Activated naive CD8-positive, alpha-beta T cell treated with anti-CD3 and anti-CD28 coated beads, Interleukin-2, amount 50 U/mL, for 24 hours (primary cell): ENCODE measurements around the gene SPAM1.

Source experiments
- ATAC-seq: fragments of 150-1000 bp; cut with Tn5 transposase; one replicate; pipeline ENCODE4 v1.10.0; 2021
- DNase-seq: peaks from one replicate; pipeline ENCODE4 v3.0.0; 2021
- H3K27ac Mint-ChIP-seq: one replicate; pipeline ENCODE4 v1.8.0; 2021; ENCODE audit warnings: mild to moderate bottlenecking, mixed read lengths
- H3K27me3 Mint-ChIP-seq: one replicate; pipeline ENCODE4 v1.8.0; 2021; ENCODE audit warnings: mixed read lengths
- H3K36me3 Mint-ChIP-seq: one replicate; pipeline ENCODE4 v1.8.0; 2021; ENCODE audit warnings: low read depth, mixed read lengths
- H3K4me1 Mint-ChIP-seq: one replicate; pipeline ENCODE4 v1.8.0; 2021; ENCODE audit warnings: mixed read lengths
- H3K4me3 Mint-ChIP-seq: one replicate; pipeline ENCODE4 v1.8.0; 2021; ENCODE audit warnings: mild to moderate bottlenecking, moderate library complexity, mixed read lengths
- H3K9me3 Mint-ChIP-seq: one replicate; pipeline ENCODE4 v1.8.0; 2021; ENCODE audit warnings: mixed read lengths

SPAM1 gene

GRCh38 chr7:123935436-123936381 is 10.7 kb downstream of the SPAM1 start:
- H3K9me3 Mint-ChIP-seq, result peaks cover 3% of the 10 kb centered on the region
- ATAC-seq (no peak), DNase-seq (no peak)
- H3K4me1 Mint-ChIP-seq, result no peaks in the 10 kb centered on the region
- no peaks in the 10 kb centered on the region for H3K36me3 Mint-ChIP-seq
- no peak overlapping the region for H3K27ac Mint-ChIP-seq
- H3K27me3 Mint-ChIP-seq, result peaks cover 2% of the 10 kb centered on the region
- H3K4me3 Mint-ChIP-seq, result no peak overlapping the region

- peaks cover 2% of the 10 kb centered on the region for H3K27me3 Mint-ChIP-seq
- ATAC-seq (no peak), DNase-seq (no peak)
- H3K36me3 Mint-ChIP-seq, result no peaks in the 10 kb centered on the region
- no peaks in the 10 kb centered on the region for H3K4me1 Mint-ChIP-seq
- H3K9me3 Mint-ChIP-seq, result peaks cover 3% of the 10 kb centered on the region
- no peak overlapping the region for H3K4me3 Mint-ChIP-seq
- H3K27ac Mint-ChIP-seq, result no peak overlapping the region
Measured at GRCh38 chr7:123936388-123936787, 11.3 kb downstream of the SPAM1 start.

GRCh38 chr7:123939784-123940183 is 14.7 kb downstream of the SPAM1 start:
- ATAC-seq, result no peak
- Mint-ChIP-seq H3K4me1 (no peaks in the 10 kb centered on the region), H3K27ac (no peak overlapping the region), H3K4me3 (no peak overlapping the region), H3K9me3 (peaks cover 3% of the 10 kb centered on the region), H3K27me3 (peaks cover 2% of the 10 kb centered on the region), H3K36me3 (no peaks in the 10 kb centered on the region)
- DNase-seq, result no peak

- no peak overlapping the region for H3K4me3 Mint-ChIP-seq
- ATAC-seq, result no peak
- peaks cover 2% of the 10 kb centered on the region for H3K27me3 Mint-ChIP-seq
Measured at GRCh38 chr7:123941391-123942180, 16.5 kb downstream of the SPAM1 start.

GRCh38 chr7:123944395-123944794 is 19.4 kb downstream of the SPAM1 start:
- no peaks in the 10 kb centered on the region for H3K27me3 Mint-ChIP-seq
- H3K4me3 Mint-ChIP-seq, result no peak overlapping the region
- H3K4me1 Mint-ChIP-seq, result no peaks in the 10 kb centered on the region
- ATAC-seq (no peak), DNase-seq (no peak)
- no peak overlapping the region for H3K27ac Mint-ChIP-seq
- H3K9me3 Mint-ChIP-seq, result no peaks in the 10 kb centered on the region
- H3K36me3 Mint-ChIP-seq, result no peaks in the 10 kb centered on the region

More at GRCh38 chr7:123941391-123942180, 16.5 kb downstream of the SPAM1 start:
- peaks cover 3% of the 10 kb centered on the region for H3K9me3 Mint-ChIP-seq
- DNase-seq, result no peak
- H3K4me1 Mint-ChIP-seq, result no peaks in the 10 kb centered on the region
- no peak overlapping the region for H3K27ac Mint-ChIP-seq
- no peaks in the 10 kb centered on the region for H3K36me3 Mint-ChIP-seq

GRCh38 chr7:123945938-123946337 is 20.9 kb downstream of the SPAM1 start:
- ATAC-seq, result no peak

GRCh38 chr7:123948136-123948535 is 23.1 kb downstream of the SPAM1 start:
- no peak overlapping the region for H3K27ac Mint-ChIP-seq
- no peaks in the 10 kb centered on the region for H3K9me3 Mint-ChIP-seq
- no peak overlapping the region for H3K4me3 Mint-ChIP-seq
- ATAC-seq (no peak), DNase-seq (no peak)
- H3K27me3 Mint-ChIP-seq, result peaks cover 5% of the 10 kb centered on the region
- no peaks in the 10 kb centered on the region for H3K36me3 Mint-ChIP-seq
- no peaks in the 10 kb centered on the region for H3K4me1 Mint-ChIP-seq

More at GRCh38 chr7:123945938-123946337, 20.9 kb downstream of the SPAM1 start:
- H3K4me1 Mint-ChIP-seq, result no peaks in the 10 kb centered on the region
- DNase-seq, result no peak
- H3K36me3 Mint-ChIP-seq, result no peaks in the 10 kb centered on the region
- no peaks in the 10 kb centered on the region for H3K9me3 Mint-ChIP-seq
- H3K4me3 Mint-ChIP-seq, result no peak overlapping the region
- peaks cover 5% of the 10 kb centered on the region for H3K27me3 Mint-ChIP-seq
- no peak overlapping the region for H3K27ac Mint-ChIP-seq

- H3K36me3 Mint-ChIP-seq, result no peaks in the 10 kb centered on the region
- H3K27ac Mint-ChIP-seq, result no peak overlapping the region
- no peak for DNase-seq
- H3K27me3 Mint-ChIP-seq, result no peaks in the 10 kb centered on the region
- H3K4me3 Mint-ChIP-seq, result no peak overlapping the region
- no peaks in the 10 kb centered on the region for H3K4me1 Mint-ChIP-seq
- peaks cover 5% of the 10 kb centered on the region for H3K9me3 Mint-ChIP-seq
- ATAC-seq, result no peak
Measured at GRCh38 chr7:123958186-123958703, 33.2 kb downstream of the SPAM1 start.

- Mint-ChIP-seq H3K4me3 (no peak overlapping the region), H3K9me3 (peaks cover 5% of the 10 kb centered on the region), H3K27me3 (no peaks in the 10 kb centered on the region), H3K36me3 (no peaks in the 10 kb centered on the region), H3K27ac (no peak overlapping the region), H3K4me1 (no peaks in the 10 kb centered on the region)
- ATAC-seq, result peak; percentile 59
- no peak for DNase-seq
Measured at GRCh38 chr7:123961771-123962170, 36.7 kb downstream of the SPAM1 start.

- Mint-ChIP-seq H3K27ac (no peak overlapping the region), H3K4me1 (no peaks in the 10 kb centered on the region), H3K36me3 (no peaks in the 10 kb centered on the region), H3K9me3 (no peaks in the 10 kb centered on the region), H3K27me3 (no peaks in the 10 kb centered on the region), H3K4me3 (no peak overlapping the region)
- no peak for ATAC-seq
- no peak for DNase-seq
Measured at GRCh38 chr7:123966936-123967335, 41.9 kb downstream of the SPAM1 start.

GRCh38 chr7:123972045-123972444 is 47.0 kb downstream of the SPAM1 start:
- no peak for ATAC-seq
- Mint-ChIP-seq H3K27me3 (no peaks in the 10 kb centered on the region), H3K27ac (no peak overlapping the region)

GRCh38 chr7:123972831-123973230 is 47.8 kb downstream of the SPAM1 start:
- Mint-ChIP-seq H3K9me3 (no peaks in the 10 kb centered on the region), H3K4me1 (no peaks in the 10 kb centered on the region), H3K27me3 (no peaks in the 10 kb centered on the region), H3K4me3 (no peak overlapping the region), H3K36me3 (no peaks in the 10 kb centered on the region), H3K27ac (no peak overlapping the region)
- DNase-seq (no peak), ATAC-seq (no peak)

More at GRCh38 chr7:123972045-123972444, 47.0 kb downstream of the SPAM1 start:
- Mint-ChIP-seq H3K9me3 (no peaks in the 10 kb centered on the region), H3K4me1 (no peaks in the 10 kb centered on the region), H3K36me3 (no peaks in the 10 kb centered on the region), H3K4me3 (no peak overlapping the region)
- no peak for DNase-seq

GRCh38 chr7:123974326-123974908 is 49.4 kb downstream of the SPAM1 start:
- no peaks in the 10 kb centered on the region for H3K9me3 Mint-ChIP-seq
- no peak overlapping the region for H3K4me3 Mint-ChIP-seq
- ATAC-seq (no peak), DNase-seq (no peak)
- H3K27me3 Mint-ChIP-seq, result no peaks in the 10 kb centered on the region
- H3K27ac Mint-ChIP-seq, result no peak overlapping the region
- H3K36me3 Mint-ChIP-seq, result no peaks in the 10 kb centered on the region
- no peaks in the 10 kb centered on the region for H3K4me1 Mint-ChIP-seq

GRCh38 chr7:123975084-123975483 is 50.0 kb downstream of the SPAM1 start:
- H3K36me3 Mint-ChIP-seq, result no peaks in the 10 kb centered on the region
- H3K9me3 Mint-ChIP-seq, result no peaks in the 10 kb centered on the region
- ATAC-seq (no peak), DNase-seq (no peak)
- no peak overlapping the region for H3K27ac Mint-ChIP-seq
- H3K27me3 Mint-ChIP-seq, result no peaks in the 10 kb centered on the region
- H3K4me3 Mint-ChIP-seq, result no peak overlapping the region
- H3K4me1 Mint-ChIP-seq, result no peaks in the 10 kb centered on the region
